Measurements from ENCODE around the gene BCL7A. TPM values are rescaled to one million over a fixed set of nuclear protein-coding genes. Genes with fewer than 3 reads are reported as not detected.

BCL7A gene
- total and polyA plus RNA-seq, 4 donors = 3.5 to 8.3 (median 4.9) TPM

DNA sequence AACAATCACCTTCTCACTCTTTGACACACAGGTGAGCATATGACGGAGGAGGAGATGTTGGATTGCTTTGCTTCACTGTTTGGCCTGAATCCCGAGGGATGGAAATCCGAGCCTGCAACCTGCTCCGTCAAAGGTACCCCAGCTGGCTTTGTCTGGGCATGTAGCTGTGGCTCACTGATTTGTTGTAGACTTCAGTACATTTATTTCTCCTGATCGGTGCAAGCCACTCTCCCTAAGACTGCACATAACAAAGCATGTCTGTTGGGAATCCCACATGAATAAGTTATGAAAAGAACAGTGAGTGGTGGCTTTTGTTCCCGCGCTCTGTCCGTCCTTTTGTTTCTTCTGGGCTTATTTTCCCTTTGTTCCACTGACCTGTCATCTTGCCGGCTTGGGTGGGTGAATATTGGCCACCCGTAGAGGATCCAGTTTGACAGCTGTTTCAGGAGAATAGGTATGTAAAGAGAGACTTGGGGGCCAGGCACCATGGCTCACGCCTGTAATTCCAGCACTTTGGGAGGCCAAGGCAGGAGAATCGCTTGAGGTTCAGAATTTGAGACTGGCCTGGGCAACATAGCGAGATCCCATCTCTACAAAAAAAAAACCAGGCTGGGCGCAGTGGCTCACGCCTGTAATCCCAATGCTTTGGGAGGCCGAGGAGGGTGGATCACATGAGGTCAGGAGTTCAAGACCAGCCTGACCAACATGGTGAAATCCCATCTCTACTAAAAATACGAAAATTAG, 20.0 kb upstream of the BCL7A start:
- H3K27me3 ChIP-seq (ENCODE audit: control insufficient read depth in 4 of 4, insufficient read depth in 4 of 4, low read length in 3 of 4) = no peaks in the 10 kb centered on the region
- H3K4me1 ChIP-seq (ENCODE audit: control insufficient read depth in 4 of 4, insufficient read depth in 4 of 4, low read length in 3 of 4) = no peaks in the 10 kb centered on the region
- H3K4me3 ChIP-seq (ENCODE audit: low read depth in 1 of 3, low read length in 3 of 3) = no peak overlapping the region
- H3K36me3 ChIP-seq (ENCODE audit: control insufficient read depth in 4 of 4, insufficient read depth in 3 of 4, low read depth in 1 of 4, low read length in 3 of 4) = no peaks in the 10 kb centered on the region
- TF ChIP-seq FOXA1 (IDR thresholded peaks at IDR 0.05) (no peak), NR2F2 (IDR thresholded peaks at IDR 0.05) (no peak), YY1 (IDR thresholded peaks at IDR 0.05) (no peak), GABPA (IDR thresholded peaks at IDR 0.05 in 1 of 2, conservative IDR thresholded peaks at IDR 0.05 in 1 of 2) (no peak), RAD21 (IDR thresholded peaks at IDR 0.05) (no peak), TAF1 (conservative IDR thresholded peaks at IDR 0.05) (no peak), SP1 (IDR thresholded peaks at IDR 0.05) (no peak), HNF4A (conservative IDR thresholded peaks at IDR 0.05) (no peak)
- TF ChIP-seq, protein P1, sequence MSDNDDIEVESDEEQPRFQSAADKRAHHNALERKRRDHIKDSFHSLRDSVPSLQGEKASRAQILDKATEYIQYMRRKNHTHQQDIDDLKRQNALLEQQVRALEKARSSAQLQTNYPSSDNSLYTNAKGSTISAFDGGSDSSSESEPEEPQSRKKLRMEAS (IDR thresholded peaks at IDR 0.05) = no peak
- TF ChIP-seq, protein P2, sequence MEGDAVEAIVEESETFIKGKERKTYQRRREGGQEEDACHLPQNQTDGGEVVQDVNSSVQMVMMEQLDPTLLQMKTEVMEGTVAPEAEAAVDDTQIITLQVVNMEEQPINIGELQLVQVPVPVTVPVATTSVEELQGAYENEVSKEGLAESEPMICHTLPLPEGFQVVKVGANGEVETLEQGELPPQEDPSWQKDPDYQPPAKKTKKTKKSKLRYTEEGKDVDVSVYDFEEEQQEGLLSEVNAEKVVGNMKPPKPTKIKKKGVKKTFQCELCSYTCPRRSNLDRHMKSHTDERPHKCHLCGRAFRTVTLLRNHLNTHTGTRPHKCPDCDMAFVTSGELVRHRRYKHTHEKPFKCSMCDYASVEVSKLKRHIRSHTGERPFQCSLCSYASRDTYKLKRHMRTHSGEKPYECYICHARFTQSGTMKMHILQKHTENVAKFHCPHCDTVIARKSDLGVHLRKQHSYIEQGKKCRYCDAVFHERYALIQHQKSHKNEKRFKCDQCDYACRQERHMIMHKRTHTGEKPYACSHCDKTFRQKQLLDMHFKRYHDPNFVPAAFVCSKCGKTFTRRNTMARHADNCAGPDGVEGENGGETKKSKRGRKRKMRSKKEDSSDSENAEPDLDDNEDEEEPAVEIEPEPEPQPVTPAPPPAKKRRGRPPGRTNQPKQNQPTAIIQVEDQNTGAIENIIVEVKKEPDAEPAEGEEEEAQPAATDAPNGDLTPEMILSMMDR (IDR thresholded peaks at IDR 0.05; ENCODE audit: low read depth, low read length, missing input control) = no peak
- H3K27ac ChIP-seq (ENCODE audit: low read depth in 1 of 2, low read length in 2 of 2) = no peak overlapping the region
- WGBS = 90% methylated on average over 17 of the region's 17 CpGs
- no peak for DNase-seq (ENCODE audit: low spot score)
- H3K9ac ChIP-seq (ENCODE audit: low read depth in 1 of 2, low read length in 2 of 2) = no peak overlapping the region
- H3K9me3 ChIP-seq (ENCODE audit: control insufficient read depth in 4 of 4, low read length in 3 of 4) = no peaks in the 10 kb centered on the region

DNA sequence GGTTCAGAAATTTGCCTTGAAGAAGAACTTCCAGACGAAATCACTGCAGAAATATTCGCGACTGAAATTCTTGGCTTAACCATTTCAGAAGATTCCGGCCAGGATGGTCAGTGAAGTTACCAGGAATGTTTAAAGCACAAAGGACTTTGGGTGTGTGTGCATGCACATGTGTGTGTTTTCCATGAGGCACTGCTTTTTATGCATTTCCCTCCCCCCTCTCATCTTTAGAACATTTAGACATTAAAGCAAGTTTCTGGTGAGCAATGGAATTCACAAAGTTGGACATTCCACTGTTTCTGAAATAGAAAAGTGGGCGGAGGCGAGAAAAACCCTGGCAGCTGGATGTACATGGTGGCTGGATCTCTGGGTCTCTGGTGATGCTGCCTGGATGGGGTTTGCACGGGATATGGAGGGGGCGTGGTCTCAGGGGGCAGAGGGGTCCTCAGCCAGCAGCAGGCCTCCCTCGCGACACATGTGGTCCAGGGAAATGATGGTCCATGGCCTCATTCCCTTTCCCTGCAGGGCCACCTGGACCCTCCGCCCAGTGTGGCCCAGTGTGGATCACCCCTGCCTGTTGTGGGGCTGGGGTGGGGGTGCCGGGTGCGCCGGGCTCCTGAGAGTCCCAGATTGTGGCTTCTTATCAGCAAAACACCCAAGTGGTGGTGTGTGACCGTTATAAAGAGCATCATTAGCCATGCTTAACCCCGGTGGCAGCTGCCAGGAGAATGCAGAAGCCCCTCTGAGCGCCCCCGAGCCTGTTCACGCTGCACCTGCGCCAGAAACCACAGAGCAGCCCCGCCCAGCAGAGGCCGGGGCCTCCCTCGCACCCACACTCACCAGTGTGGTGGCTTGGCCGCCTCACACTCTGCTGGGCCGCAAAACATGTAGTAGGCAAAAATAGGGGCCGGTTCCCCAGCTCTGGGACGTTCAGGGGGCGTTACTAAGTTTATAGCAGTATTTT, 17.8 kb upstream of the BCL7A start:
- H3K9me3 ChIP-seq (ENCODE audit: control insufficient read depth in 4 of 4, low read length in 3 of 4) = no peaks in the 10 kb centered on the region
- no peaks in the 10 kb centered on the region for H3K36me3 ChIP-seq (ENCODE audit: control insufficient read depth in 4 of 4, insufficient read depth in 3 of 4, low read depth in 1 of 4, low read length in 3 of 4)
- DNase-seq (ENCODE audit: low spot score) = no peak
- 78% methylated on average over 28 of the region's 28 CpGs for WGBS
- no peak overlapping the region for H3K27ac ChIP-seq (ENCODE audit: low read depth in 1 of 2, low read length in 2 of 2)
- TF ChIP-seq FOXA2 (IDR thresholded peaks at IDR 0.05) = no peak
- no peaks in the 10 kb centered on the region for H3K27me3 ChIP-seq (ENCODE audit: control insufficient read depth in 4 of 4, insufficient read depth in 4 of 4, low read length in 3 of 4)
- no peak overlapping the region for H3K9ac ChIP-seq (ENCODE audit: low read depth in 1 of 2, low read length in 2 of 2)
- no peaks in the 10 kb centered on the region for H3K4me1 ChIP-seq (ENCODE audit: control insufficient read depth in 4 of 4, insufficient read depth in 4 of 4, low read length in 3 of 4)
- no peak overlapping the region for H3K4me3 ChIP-seq (ENCODE audit: low read depth in 1 of 3, low read length in 3 of 3)

DNA sequence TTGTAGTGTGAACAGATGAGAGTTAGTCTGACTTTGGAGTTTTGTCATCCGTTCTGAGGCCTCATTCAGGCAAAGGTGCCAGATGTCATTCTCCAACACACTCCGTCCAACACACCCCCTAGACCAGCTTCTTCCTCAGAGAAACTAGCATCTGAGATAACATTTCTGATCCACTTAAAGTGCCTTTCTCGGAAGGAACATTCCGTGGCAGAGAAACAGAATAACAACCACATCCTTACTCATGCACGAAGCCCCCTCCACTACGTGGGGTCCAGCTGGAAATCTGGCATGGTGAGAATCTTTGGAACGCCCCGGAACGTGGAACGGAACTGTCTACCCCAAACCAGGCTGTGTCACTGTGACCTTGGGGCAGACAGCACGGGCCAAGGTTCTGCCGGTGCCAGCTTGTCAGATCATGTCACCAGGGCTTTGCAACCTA, 17.0 kb upstream of the BCL7A start:
- H3K27ac ChIP-seq (ENCODE audit: low read depth in 1 of 2, low read length in 2 of 2) = no peak overlapping the region
- no peak for DNase-seq (ENCODE audit: low spot score)
- no peaks in the 10 kb centered on the region for H3K9me3 ChIP-seq (ENCODE audit: control insufficient read depth in 4 of 4, low read length in 3 of 4)
- no peak overlapping the region for H3K4me3 ChIP-seq (ENCODE audit: low read depth in 1 of 3, low read length in 3 of 3)
- H3K27me3 ChIP-seq (ENCODE audit: control insufficient read depth in 4 of 4, insufficient read depth in 4 of 4, low read length in 3 of 4) = no peaks in the 10 kb centered on the region
- WGBS = 77% methylated on average over 12 of the region's 12 CpGs
- no peaks in the 10 kb centered on the region for H3K4me1 ChIP-seq (ENCODE audit: control insufficient read depth in 4 of 4, insufficient read depth in 4 of 4, low read length in 3 of 4)
- no peak overlapping the region for H3K9ac ChIP-seq (ENCODE audit: low read depth in 1 of 2, low read length in 2 of 2)
- no peaks in the 10 kb centered on the region for H3K36me3 ChIP-seq (ENCODE audit: control insufficient read depth in 4 of 4, insufficient read depth in 3 of 4, low read depth in 1 of 4, low read length in 3 of 4)
- TF ChIP-seq GABPA (IDR thresholded peaks at IDR 0.05 in 1 of 2, conservative IDR thresholded peaks at IDR 0.05 in 1 of 2) (no peak), SP1 (IDR thresholded peaks at IDR 0.05) (no peak), YY1 (IDR thresholded peaks at IDR 0.05) (no peak), EGR1 (IDR thresholded peaks at IDR 0.05; ENCODE audit: low read depth in 2 of 2) (no peak), HNF4G (IDR thresholded peaks at IDR 0.05) (no peak), RAD21 (IDR thresholded peaks at IDR 0.05) (no peak), TAF1 (conservative IDR thresholded peaks at IDR 0.05) (no peak), FOXA1 (IDR thresholded peaks at IDR 0.05) (no peak), JUND (IDR thresholded peaks at IDR 0.05) (no peak)
- TF ChIP-seq, protein P3, sequence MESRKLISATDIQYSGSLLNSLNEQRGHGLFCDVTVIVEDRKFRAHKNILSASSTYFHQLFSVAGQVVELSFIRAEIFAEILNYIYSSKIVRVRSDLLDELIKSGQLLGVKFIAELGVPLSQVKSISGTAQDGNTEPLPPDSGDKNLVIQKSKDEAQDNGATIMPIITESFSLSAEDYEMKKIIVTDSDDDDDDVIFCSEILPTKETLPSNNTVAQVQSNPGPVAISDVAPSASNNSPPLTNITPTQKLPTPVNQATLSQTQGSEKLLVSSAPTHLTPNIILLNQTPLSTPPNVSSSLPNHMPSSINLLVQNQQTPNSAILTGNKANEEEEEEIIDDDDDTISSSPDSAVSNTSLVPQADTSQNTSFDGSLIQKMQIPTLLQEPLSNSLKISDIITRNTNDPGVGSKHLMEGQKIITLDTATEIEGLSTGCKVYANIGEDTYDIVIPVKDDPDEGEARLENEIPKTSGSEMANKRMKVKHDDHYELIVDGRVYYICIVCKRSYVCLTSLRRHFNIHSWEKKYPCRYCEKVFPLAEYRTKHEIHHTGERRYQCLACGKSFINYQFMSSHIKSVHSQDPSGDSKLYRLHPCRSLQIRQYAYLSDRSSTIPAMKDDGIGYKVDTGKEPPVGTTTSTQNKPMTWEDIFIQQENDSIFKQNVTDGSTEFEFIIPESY (IDR thresholded peaks at IDR 0.05) = no peak
- TF ChIP-seq, protein P1 (IDR thresholded peaks at IDR 0.05) = no peak
- TF ChIP-seq, protein P2 (IDR thresholded peaks at IDR 0.05; ENCODE audit: low read depth, low read length, missing input control) = no peak
